Fibroblast of villous mesenchyme (primary cell): ENCODE measurements around the gene CBFB. TPM values are rescaled to one million over a fixed set of nuclear protein-coding genes. Genes with fewer than 3 reads are reported as not detected.

Experiments
- DNase-seq: peaks from one replicate; pipeline ENCODE4 v3.0.0-alpha.2; 2010; ENCODE audit warnings: low read depth
- H3K4me3 ChIP-seq: 2 replicates; pipeline ENCODE4 v1.5.1; 2011; ENCODE audit warnings: low read depth, mild to moderate bottlenecking, low read length
- CTCF ChIP-seq: IDR thresholded peaks from 2 replicates; pipeline ENCODE4 v1.5.1; 2012; ENCODE audit warnings: low read depth, mild to moderate bottlenecking, low read length; ENCODE audit not compliant: insufficient read depth
- total RNA-seq: library from RNA; depleted of rRNA; stranded (reverse); fragments of >200 nt; gene quantifications from 2 replicates; pipeline ENCODE4 v1.2.3, GENCODE V29; 2012

Gene CBFB
- total RNA-seq, 1 donor, result 91.5 TPM

- no peak for DNase-seq
- TF ChIP-seq CTCF, result no peak
- H3K4me3 ChIP-seq, result no peak overlapping the region
These were observed 12.1 kb upstream of the CBFB start for GRCh38 chr16:67016681-67017420.

GRCh38 chr16:67017421-67017750 lies 11.6 kb upstream of the CBFB start:
- no peak for TF ChIP-seq CTCF
- no peak overlapping the region for H3K4me3 ChIP-seq
- DNase-seq, result no peak

GRCh38 chr16:67017810-67018488 lies 11.0 kb upstream of the CBFB start:
- peak; percentile 77 for TF ChIP-seq CTCF
- peak; percentile 92 for DNase-seq

GRCh38 chr16:67019171-67019570 lies 9.8 kb upstream of the CBFB start:
- H3K4me3 ChIP-seq, result no peak overlapping the region
- no peak for TF ChIP-seq CTCF
- DNase-seq, result no peak

More at GRCh38 chr16:67017810-67018488, 11.0 kb upstream of the CBFB start:
- H3K4me3 ChIP-seq, result no peak overlapping the region

GRCh38 chr16:67021321-67021720 lies 7.6 kb upstream of the CBFB start:
- no peak overlapping the region for H3K4me3 ChIP-seq
- TF ChIP-seq CTCF, result no peak
- DNase-seq, result no peak

- no peak for TF ChIP-seq CTCF
- H3K4me3 ChIP-seq, result no peak overlapping the region
- no peak for DNase-seq
These were observed 6.3 kb upstream of the CBFB start for GRCh38 chr16:67022531-67023214.
